Activated CD4-positive, alpha-beta T cell treated with anti-CD3 and anti-CD28 coated beads, Interleukin-2, amount 10 ng/mL, durations not matched to agents 7 days and 5 days (primary cell): Measurements from ENCODE around the gene HBEGF. TPM values are rescaled to one million over a fixed set of nuclear protein-coding genes. Genes with fewer than 3 reads are reported as not detected.

Experiments
- CTCF ChIA-PET: fragments of 350-600 bp; sonication (Branson Sonifier 250); formaldehyde crosslinking; loops from one replicate; lab custom pipeline; 2021; ENCODE audit warnings: antibody characterized with exemption; lab: Charles Lee
- POLR2A ChIA-PET: fragments of 350-600 bp; sonication (Branson Sonifier 250); formaldehyde crosslinking; loops from one replicate; lab custom pipeline; 2021; ENCODE audit warnings: antibody characterized with exemption; lab: Charles Lee
- DNase-seq: peaks from one replicate; pipeline ENCODE4 v3.0.0-alpha.2; 2020
- H3K27ac Mint-ChIP-seq: one replicate; pipeline ENCODE4 v1.8.0; 2021; ENCODE audit warnings: mild to moderate bottlenecking, moderate library complexity, mixed read lengths
- H3K27me3 Mint-ChIP-seq: one replicate; pipeline ENCODE4 v1.8.0; 2021; ENCODE audit warnings: mixed read lengths
- H3K36me3 Mint-ChIP-seq: one replicate; pipeline ENCODE4 v1.8.0; 2021; ENCODE audit warnings: low read depth, mixed read lengths
- H3K4me1 Mint-ChIP-seq: one replicate; pipeline ENCODE4 v1.8.0; 2021; ENCODE audit warnings: mixed read lengths
- H3K4me3 Mint-ChIP-seq: one replicate; pipeline ENCODE4 v1.8.0; 2021; ENCODE audit warnings: mild to moderate bottlenecking, moderate library complexity, mixed read lengths
- H3K9me3 Mint-ChIP-seq: one replicate; pipeline ENCODE4 v1.8.0; 2021; ENCODE audit warnings: mixed read lengths
- total RNA-seq, 2 experiments: library from RNA; stranded (reverse); gene quantifications; one replicate each; pipeline ENCODE4 v1.2.3, GENCODE V29; 2021

HBEGF gene
- total RNA-seq, 2 experiments from 2014 or later = 13.7 to 15.4 TPM

- peaks cover 39% of the 10 kb centered on the region for H3K36me3 Mint-ChIP-seq
- peaks cover 54% of the 10 kb centered on the region for H3K4me1 Mint-ChIP-seq
- no peak overlapping the region for H3K27ac Mint-ChIP-seq
- DNase-seq = no peak
- no peaks in the 10 kb centered on the region for H3K27me3 Mint-ChIP-seq
- ChIA-PET POLR2A (no interaction called here), CTCF (interaction anchor here (1.6 kb wide), 1 partner anchor 46 kb away, joined by 7 read pairs; no protein-coding TSS in a partner anchor)
- no peak overlapping the region for H3K4me3 Mint-ChIP-seq
- H3K9me3 Mint-ChIP-seq = no peaks in the 10 kb centered on the region
Measured at GRCh38 chr5:140294753-140295152, 51.6 kb downstream of the HBEGF start.

GRCh38 chr5:140293849-140294100, 52.6 kb downstream of the HBEGF start:
- Mint-ChIP-seq H3K36me3 (peaks cover 31% of the 10 kb centered on the region), H3K4me1 (peaks cover 53% of the 10 kb centered on the region), H3K27ac (no peak overlapping the region), H3K9me3 (no peaks in the 10 kb centered on the region), H3K27me3 (no peaks in the 10 kb centered on the region), H3K4me3 (no peak overlapping the region)
- ChIA-PET CTCF (no interaction called here), POLR2A (no interaction called here)
- DNase-seq = no peak

- peaks cover 30% of the 10 kb centered on the region for H3K36me3 Mint-ChIP-seq
- CTCF ChIA-PET = interaction anchor here (0.7 to 1.0 kb wide), 2 partner anchors 21 to 49 kb away, joined by 3 to 4 read pairs; no protein-coding TSS in a partner anchor
- POLR2A ChIA-PET = no interaction called here
- no peaks in the 10 kb centered on the region for H3K9me3 Mint-ChIP-seq
- H3K4me1 Mint-ChIP-seq = peaks cover 52% of the 10 kb centered on the region
- peak overlapping the region; percentile 21 for H3K4me3 Mint-ChIP-seq
- no peak for DNase-seq
- H3K27me3 Mint-ChIP-seq = no peaks in the 10 kb centered on the region
- peak overlapping the region; percentile 19 for H3K27ac Mint-ChIP-seq
Measured at GRCh38 chr5:140293091-140293848, 53.1 kb downstream of the HBEGF start.

GRCh38 chr5:140292212-140293036, 54.0 kb downstream of the HBEGF start:
- ChIA-PET POLR2A (no interaction called here), CTCF (interaction anchor here (0.7 to 1.3 kb wide), 3 partner anchors 22 to 49 kb away, joined by 3 to 6 read pairs (median 4); no protein-coding TSS in a partner anchor)
- H3K27me3 Mint-ChIP-seq = no peaks in the 10 kb centered on the region
- H3K4me3 Mint-ChIP-seq = no peak overlapping the region
- H3K9me3 Mint-ChIP-seq = no peaks in the 10 kb centered on the region
- no peak for DNase-seq
- peaks cover 50% of the 10 kb centered on the region for H3K4me1 Mint-ChIP-seq
- H3K36me3 Mint-ChIP-seq = peaks cover 25% of the 10 kb centered on the region
- H3K27ac Mint-ChIP-seq = no peak overlapping the region

- CTCF ChIA-PET = interaction anchor here (0.7 to 1.4 kb wide), 2 partner anchors 26 to 58 kb away, joined by 3 to 5 read pairs; partner anchors contain the start of gene HBEGF
- H3K27me3 Mint-ChIP-seq = no peaks in the 10 kb centered on the region
- no peak overlapping the region for H3K4me3 Mint-ChIP-seq
- no peak for DNase-seq
- POLR2A ChIA-PET = no interaction called here
- no peaks in the 10 kb centered on the region for H3K9me3 Mint-ChIP-seq
- H3K36me3 Mint-ChIP-seq = peaks cover 17% of the 10 kb centered on the region
- no peak overlapping the region for H3K27ac Mint-ChIP-seq
- H3K4me1 Mint-ChIP-seq = peaks cover 39% of the 10 kb centered on the region
Measured at GRCh38 chr5:140287801-140288521, 58.4 kb downstream of the HBEGF start.

- peaks cover 15% of the 10 kb centered on the region for H3K36me3 Mint-ChIP-seq
- H3K27me3 Mint-ChIP-seq = no peaks in the 10 kb centered on the region
- no peak for DNase-seq
- no peak overlapping the region for H3K4me3 Mint-ChIP-seq
- ChIA-PET POLR2A (interaction anchor here (0.6 kb wide), 1 partner anchor 895 kb away, joined by 3 read pairs; no protein-coding TSS in a partner anchor), CTCF (no interaction called here)
- peaks cover 31% of the 10 kb centered on the region for H3K4me1 Mint-ChIP-seq
- no peak overlapping the region for H3K27ac Mint-ChIP-seq
- no peaks in the 10 kb centered on the region for H3K9me3 Mint-ChIP-seq
Measured at GRCh38 chr5:140286424-140286823, 60.0 kb downstream of the HBEGF start.

GRCh38 chr5:140284013-140284412, 62.4 kb downstream of the HBEGF start:
- H3K27ac Mint-ChIP-seq = no peak overlapping the region
- peaks cover 11% of the 10 kb centered on the region for H3K36me3 Mint-ChIP-seq
- POLR2A ChIA-PET = no interaction called here
- no peak overlapping the region for H3K4me3 Mint-ChIP-seq
- CTCF ChIA-PET = interaction anchor here (0.6 to 1.2 kb wide), 2 partner anchors 9 to 19 kb away, joined by 4 read pairs; no protein-coding TSS in a partner anchor
- no peaks in the 10 kb centered on the region for H3K9me3 Mint-ChIP-seq
- peaks cover 24% of the 10 kb centered on the region for H3K4me1 Mint-ChIP-seq
- no peaks in the 10 kb centered on the region for H3K27me3 Mint-ChIP-seq
- no peak for DNase-seq

Other genes starting within 250 kb of the HBEGF start
- gene PURA, start 232.5 kb downstream of the HBEGF start, total RNA-seq = 10 to 100 TPM; 15.5 to 15.7 TPM
- 1 to 10 TPM; 5.1 to 5.3 TPM for gene IGIP, start 220.7 kb downstream of the HBEGF start, total RNA-seq
- gene CYSTM1, start 171.4 kb downstream of the HBEGF start, total RNA-seq = 10 to 100 TPM in 1 of 2 experiments, 1 to 10 TPM in 1; 8.6 to 10.3 TPM
- gene PFDN1, start 43.5 kb downstream of the HBEGF start, total RNA-seq = 10 to 100 TPM; 60.8 to 70.5 TPM
- under 1 TPM; 0.35 to 0.44 TPM for gene SLC4A9, start 13.6 kb upstream of the HBEGF start, total RNA-seq
- gene ANKHD1, start 55.2 kb upstream of the HBEGF start, total RNA-seq = 100 to 1,000 TPM; 118 TPM
- gene EIF4EBP3, start 201.1 kb upstream of the HBEGF start, total RNA-seq = 1 to 10 TPM; 9.5 to 9.7 TPM
- 10 to 100 TPM; 32.4 to 38.0 TPM for gene SRA1, start 210.9 kb upstream of the HBEGF start, total RNA-seq
- gene APBB3, start 218.0 kb upstream of the HBEGF start, total RNA-seq = 10 to 100 TPM; 28.5 to 32.8 TPM
- gene SLC35A4, start 218.2 kb upstream of the HBEGF start, total RNA-seq = 10 to 100 TPM; 84.0 to 96.6 TPM